ENCODE data around the gene PLXDC2. TPM values are rescaled to one million over a fixed set of nuclear protein-coding genes. Genes with fewer than 3 reads are reported as not detected.

Gene PLXDC2
- total and polyA plus RNA-seq, 2 experiments from 2014 or later = 13.5 to 19.4 TPM

DNA sequence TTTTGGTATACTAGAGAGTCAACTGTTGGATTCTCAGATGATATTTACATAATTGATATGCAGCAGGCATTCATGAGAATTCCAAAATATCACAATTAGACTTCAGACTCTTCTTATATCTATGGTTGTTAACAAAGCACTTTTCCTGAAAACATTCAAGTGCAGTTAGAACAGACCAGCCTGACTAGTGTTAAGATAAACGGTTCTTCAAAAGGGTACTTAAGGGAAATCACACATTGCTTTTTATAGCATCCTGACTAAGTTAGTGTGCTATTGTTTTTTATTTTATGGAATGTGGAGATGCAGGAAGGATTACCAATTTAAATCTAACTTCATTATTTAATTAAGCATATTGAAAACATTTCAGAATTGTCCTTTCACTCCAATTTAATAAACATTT lies 405.1 kb downstream of the PLXDC2 start:
- DNase-seq (ENCODE audit: low spot score) (no peak), ATAC-seq (no peak)
- Mint-ChIP-seq H3K36me3 (ENCODE audit: low read depth) (peaks cover 28% of the 10 kb centered on the region), H3K4me3 (no peak overlapping the region), H3K9me3 (no peaks in the 10 kb centered on the region), H3K4me1 (peaks cover 26% of the 10 kb centered on the region), H3K27ac (no peak overlapping the region), H3K27me3 (ENCODE audit: insufficient read depth, low read depth, poor library complexity) (peaks cover 2% of the 10 kb centered on the region)
- no peak overlapping the region for H2AFZ ChIP-seq
- no peaks in the 10 kb centered on the region for H3F3A ChIP-seq (replicated peaks; ENCODE audit: low read depth)
- no peaks in the 10 kb centered on the region for H3K9me2 ChIP-seq (ENCODE audit: insufficient read depth)
- H3K27ac ChIP-seq (ENCODE audit: low read depth) = no peak overlapping the region
- no peaks in the 10 kb centered on the region for H3K27me3 ChIP-seq (ENCODE audit: insufficient read depth)
- peaks cover 14% of the 10 kb centered on the region for H3K4me1 ChIP-seq (ENCODE audit: insufficient read depth)
- TF ChIP-seq POLR2AphosphoS5 (IDR thresholded peaks at IDR 0.05; ENCODE audit: low read depth) (no peak), STAT1 (IDR thresholded peaks at IDR 0.05; ENCODE audit: unreplicated experiment) (no peak), NANOG (IDR thresholded peaks at IDR 0.05; ENCODE audit: borderline replicate concordance) (no peak), CREB1 (CRISPR knock-in tag; IDR thresholded peaks at IDR 0.05; ENCODE audit: low read depth) (no peak), EZH2phosphoT487 (IDR thresholded peaks at IDR 0.05; ENCODE audit: unreplicated experiment) (no peak), JUNB (IDR thresholded peaks at IDR 0.05; ENCODE audit: unreplicated experiment) (no peak), ZNF114 (CRISPR knock-in tag; IDR thresholded peaks at IDR 0.05) (no peak), ZNF331 (CRISPR knock-in tag; IDR thresholded peaks at IDR 0.05; ENCODE audit: low read depth) (no peak), EZH2 (IDR thresholded peaks at IDR 0.05; ENCODE audit: low read depth, unreplicated experiment) (no peak)
- TF ChIP-seq, protein P1, sequence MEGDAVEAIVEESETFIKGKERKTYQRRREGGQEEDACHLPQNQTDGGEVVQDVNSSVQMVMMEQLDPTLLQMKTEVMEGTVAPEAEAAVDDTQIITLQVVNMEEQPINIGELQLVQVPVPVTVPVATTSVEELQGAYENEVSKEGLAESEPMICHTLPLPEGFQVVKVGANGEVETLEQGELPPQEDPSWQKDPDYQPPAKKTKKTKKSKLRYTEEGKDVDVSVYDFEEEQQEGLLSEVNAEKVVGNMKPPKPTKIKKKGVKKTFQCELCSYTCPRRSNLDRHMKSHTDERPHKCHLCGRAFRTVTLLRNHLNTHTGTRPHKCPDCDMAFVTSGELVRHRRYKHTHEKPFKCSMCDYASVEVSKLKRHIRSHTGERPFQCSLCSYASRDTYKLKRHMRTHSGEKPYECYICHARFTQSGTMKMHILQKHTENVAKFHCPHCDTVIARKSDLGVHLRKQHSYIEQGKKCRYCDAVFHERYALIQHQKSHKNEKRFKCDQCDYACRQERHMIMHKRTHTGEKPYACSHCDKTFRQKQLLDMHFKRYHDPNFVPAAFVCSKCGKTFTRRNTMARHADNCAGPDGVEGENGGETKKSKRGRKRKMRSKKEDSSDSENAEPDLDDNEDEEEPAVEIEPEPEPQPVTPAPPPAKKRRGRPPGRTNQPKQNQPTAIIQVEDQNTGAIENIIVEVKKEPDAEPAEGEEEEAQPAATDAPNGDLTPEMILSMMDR (conservative IDR thresholded peaks at IDR 0.05; ENCODE audit: low read depth in 2 of 2) = no peak
- TF ChIP-seq, protein P2, sequence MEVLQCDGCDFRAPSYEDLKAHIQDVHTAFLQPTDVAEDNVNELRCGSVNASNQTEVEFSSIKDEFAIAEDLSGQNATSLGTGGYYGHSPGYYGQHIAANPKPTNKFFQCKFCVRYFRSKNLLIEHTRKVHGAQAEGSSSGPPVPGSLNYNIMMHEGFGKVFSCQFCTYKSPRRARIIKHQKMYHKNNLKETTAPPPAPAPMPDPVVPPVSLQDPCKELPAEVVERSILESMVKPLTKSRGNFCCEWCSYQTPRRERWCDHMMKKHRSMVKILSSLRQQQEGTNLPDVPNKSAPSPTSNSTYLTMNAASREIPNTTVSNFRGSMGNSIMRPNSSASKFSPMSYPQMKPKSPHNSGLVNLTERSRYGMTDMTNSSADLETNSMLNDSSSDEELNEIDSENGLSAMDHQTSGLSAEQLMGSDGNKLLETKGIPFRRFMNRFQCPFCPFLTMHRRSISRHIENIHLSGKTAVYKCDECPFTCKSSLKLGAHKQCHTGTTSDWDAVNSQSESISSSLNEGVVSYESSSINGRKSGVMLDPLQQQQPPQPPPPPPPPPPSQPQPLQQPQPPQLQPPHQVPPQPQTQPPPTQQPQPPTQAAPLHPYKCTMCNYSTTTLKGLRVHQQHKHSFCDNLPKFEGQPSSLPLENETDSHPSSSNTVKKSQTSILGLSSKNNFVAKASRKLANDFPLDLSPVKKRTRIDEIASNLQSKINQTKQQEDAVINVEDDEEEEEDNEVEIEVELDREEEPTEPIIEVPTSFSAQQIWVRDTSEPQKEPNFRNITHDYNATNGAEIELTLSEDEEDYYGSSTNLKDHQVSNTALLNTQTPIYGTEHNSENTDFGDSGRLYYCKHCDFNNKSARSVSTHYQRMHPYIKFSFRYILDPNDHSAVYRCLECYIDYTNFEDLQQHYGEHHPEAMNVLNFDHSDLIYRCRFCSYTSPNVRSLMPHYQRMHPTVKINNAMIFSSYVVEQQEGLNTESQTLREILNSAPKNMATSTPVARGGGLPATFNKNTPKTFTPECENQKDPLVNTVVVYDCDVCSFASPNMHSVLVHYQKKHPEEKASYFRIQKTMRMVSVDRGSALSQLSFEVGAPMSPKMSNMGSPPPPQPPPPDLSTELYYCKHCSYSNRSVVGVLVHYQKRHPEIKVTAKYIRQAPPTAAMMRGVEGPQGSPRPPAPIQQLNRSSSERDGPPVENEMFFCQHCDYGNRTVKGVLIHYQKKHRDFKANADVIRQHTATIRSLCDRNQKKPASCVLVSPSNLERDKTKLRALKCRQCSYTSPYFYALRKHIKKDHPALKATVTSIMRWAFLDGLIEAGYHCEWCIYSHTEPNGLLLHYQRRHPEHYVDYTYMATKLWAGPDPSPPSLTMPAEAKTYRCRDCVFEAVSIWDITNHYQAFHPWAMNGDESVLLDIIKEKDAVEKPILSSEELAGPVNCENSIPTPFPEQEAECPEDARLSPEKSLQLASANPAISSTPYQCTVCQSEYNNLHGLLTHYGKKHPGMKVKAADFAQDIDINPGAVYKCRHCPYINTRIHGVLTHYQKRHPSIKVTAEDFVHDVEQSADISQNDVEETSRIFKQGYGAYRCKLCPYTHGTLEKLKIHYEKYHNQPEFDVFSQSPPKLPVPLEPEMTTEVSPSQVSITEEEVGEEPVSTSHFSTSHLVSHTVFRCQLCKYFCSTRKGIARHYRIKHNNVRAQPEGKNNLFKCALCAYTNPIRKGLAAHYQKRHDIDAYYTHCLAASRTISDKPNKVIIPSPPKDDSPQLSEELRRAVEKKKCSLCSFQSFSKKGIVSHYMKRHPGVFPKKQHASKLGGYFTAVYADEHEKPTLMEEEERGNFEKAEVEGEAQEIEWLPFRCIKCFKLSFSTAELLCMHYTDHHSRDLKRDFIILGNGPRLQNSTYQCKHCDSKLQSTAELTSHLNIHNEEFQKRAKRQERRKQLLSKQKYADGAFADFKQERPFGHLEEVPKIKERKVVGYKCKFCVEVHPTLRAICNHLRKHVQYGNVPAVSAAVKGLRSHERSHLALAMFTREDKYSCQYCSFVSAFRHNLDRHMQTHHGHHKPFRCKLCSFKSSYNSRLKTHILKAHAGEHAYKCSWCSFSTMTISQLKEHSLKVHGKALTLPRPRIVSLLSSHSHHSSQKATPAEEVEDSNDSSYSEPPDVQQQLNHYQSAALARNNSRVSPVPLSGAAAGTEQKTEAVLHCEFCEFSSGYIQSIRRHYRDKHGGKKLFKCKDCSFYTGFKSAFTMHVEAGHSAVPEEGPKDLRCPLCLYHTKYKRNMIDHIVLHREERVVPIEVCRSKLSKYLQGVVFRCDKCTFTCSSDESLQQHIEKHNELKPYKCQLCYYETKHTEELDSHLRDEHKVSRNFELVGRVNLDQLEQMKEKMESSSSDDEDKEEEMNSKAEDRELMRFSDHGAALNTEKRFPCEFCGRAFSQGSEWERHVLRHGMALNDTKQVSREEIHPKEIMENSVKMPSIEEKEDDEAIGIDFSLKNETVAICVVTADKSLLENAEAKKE (CRISPR knock-in tag; IDR thresholded peaks at IDR 0.05) = no peak
- TF ChIP-seq, protein P3, sequence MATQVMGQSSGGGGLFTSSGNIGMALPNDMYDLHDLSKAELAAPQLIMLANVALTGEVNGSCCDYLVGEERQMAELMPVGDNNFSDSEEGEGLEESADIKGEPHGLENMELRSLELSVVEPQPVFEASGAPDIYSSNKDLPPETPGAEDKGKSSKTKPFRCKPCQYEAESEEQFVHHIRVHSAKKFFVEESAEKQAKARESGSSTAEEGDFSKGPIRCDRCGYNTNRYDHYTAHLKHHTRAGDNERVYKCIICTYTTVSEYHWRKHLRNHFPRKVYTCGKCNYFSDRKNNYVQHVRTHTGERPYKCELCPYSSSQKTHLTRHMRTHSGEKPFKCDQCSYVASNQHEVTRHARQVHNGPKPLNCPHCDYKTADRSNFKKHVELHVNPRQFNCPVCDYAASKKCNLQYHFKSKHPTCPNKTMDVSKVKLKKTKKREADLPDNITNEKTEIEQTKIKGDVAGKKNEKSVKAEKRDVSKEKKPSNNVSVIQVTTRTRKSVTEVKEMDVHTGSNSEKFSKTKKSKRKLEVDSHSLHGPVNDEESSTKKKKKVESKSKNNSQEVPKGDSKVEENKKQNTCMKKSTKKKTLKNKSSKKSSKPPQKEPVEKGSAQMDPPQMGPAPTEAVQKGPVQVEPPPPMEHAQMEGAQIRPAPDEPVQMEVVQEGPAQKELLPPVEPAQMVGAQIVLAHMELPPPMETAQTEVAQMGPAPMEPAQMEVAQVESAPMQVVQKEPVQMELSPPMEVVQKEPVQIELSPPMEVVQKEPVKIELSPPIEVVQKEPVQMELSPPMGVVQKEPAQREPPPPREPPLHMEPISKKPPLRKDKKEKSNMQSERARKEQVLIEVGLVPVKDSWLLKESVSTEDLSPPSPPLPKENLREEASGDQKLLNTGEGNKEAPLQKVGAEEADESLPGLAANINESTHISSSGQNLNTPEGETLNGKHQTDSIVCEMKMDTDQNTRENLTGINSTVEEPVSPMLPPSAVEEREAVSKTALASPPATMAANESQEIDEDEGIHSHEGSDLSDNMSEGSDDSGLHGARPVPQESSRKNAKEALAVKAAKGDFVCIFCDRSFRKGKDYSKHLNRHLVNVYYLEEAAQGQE (IDR thresholded peaks at IDR 0.05; ENCODE audit: unreplicated experiment) = no peak
- no peaks in the 10 kb centered on the region for H4K20me1 ChIP-seq (replicated peaks; ENCODE audit: insufficient read depth)
- H3K4me2 ChIP-seq = no peak overlapping the region
- H3K79me2 ChIP-seq (replicated peaks; ENCODE audit: insufficient read depth) = no peaks in the 10 kb centered on the region
- no peaks in the 10 kb centered on the region for H3K36me3 ChIP-seq (ENCODE audit: insufficient read depth)
- no peak overlapping the region for H3K4me3 ChIP-seq
